ENCODE measurements around the gene ENC1. TPM values are rescaled to one million over a fixed set of nuclear protein-coding genes. Genes with fewer than 3 reads are reported as not detected.

ENC1 gene
- total RNA-seq, 1 experiment from 2014 or later = 7.9 TPM

DNA sequence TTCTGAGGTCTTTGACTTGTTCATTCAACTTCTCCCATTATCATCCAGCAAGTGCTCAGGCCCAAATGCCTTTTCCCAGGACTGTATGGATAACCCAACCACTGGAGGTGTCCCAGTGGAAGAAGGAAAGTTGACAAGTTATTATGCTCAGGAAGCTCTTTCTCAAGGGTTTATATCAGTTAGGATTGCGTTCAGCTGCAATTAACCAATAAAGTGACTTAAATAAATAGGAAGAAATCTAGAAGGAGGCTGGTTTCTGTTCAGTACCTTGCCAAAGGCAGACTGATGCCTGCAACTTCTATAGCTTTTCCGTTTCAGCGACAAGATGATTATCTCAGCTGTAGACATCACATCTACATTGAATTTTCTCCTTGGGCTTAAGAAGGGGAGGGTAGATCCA is 52.1 kb downstream of the ENC1 start:
- no peak for DNase-seq (ENCODE audit: low spot score)
- H3K27me3 ChIP-seq (replicated peaks; ENCODE audit: insufficient read depth, low read depth, low read length, poor library complexity) = no peaks in the 10 kb centered on the region
- TF ChIP-seq EZH2 (IDR thresholded peaks at IDR 0.05; ENCODE audit: borderline replicate concordance, low read depth, low read length, poor library complexity, severe bottlenecking) = no peak
- TF ChIP-seq, protein P1, sequence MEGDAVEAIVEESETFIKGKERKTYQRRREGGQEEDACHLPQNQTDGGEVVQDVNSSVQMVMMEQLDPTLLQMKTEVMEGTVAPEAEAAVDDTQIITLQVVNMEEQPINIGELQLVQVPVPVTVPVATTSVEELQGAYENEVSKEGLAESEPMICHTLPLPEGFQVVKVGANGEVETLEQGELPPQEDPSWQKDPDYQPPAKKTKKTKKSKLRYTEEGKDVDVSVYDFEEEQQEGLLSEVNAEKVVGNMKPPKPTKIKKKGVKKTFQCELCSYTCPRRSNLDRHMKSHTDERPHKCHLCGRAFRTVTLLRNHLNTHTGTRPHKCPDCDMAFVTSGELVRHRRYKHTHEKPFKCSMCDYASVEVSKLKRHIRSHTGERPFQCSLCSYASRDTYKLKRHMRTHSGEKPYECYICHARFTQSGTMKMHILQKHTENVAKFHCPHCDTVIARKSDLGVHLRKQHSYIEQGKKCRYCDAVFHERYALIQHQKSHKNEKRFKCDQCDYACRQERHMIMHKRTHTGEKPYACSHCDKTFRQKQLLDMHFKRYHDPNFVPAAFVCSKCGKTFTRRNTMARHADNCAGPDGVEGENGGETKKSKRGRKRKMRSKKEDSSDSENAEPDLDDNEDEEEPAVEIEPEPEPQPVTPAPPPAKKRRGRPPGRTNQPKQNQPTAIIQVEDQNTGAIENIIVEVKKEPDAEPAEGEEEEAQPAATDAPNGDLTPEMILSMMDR (conservative IDR thresholded peaks at IDR 0.05; ENCODE audit: low read depth, low read length) = no peak
- no peak overlapping the region for H3K4me3 ChIP-seq (ENCODE audit: low read depth, low read length, poor library complexity, severe bottlenecking)
- no peak overlapping the region for H3K27ac ChIP-seq (ENCODE audit: low read depth, low read length, poor library complexity, severe bottlenecking)
- no peaks in the 10 kb centered on the region for H3K36me3 ChIP-seq (ENCODE audit: insufficient read depth, low read length, poor library complexity, severe bottlenecking)
- ChIA-PET POLR2A (ENCODE audit: low non-redundant PET) (no interaction called here), CTCF (no interaction called here)
- no peaks in the 10 kb centered on the region for H3K9me3 ChIP-seq (ENCODE audit: low read depth, low read length, poor library complexity, severe bottlenecking)
- H3K4me1 ChIP-seq (ENCODE audit: insufficient read depth, low read length, poor library complexity, severe bottlenecking) = no peaks in the 10 kb centered on the region
- intact Hi-C loops (cut with micrococcal nuclease; ENCODE audit: unreplicated experiment) = no loop called here
- no TSS peak for BruUV-seq (replicated peaks)

GRCh38 chr5:74587890-74588289 is 52.6 kb downstream of the ENC1 start:
- intact Hi-C loops (cut with micrococcal nuclease; ENCODE audit: unreplicated experiment) = no loop called here
- Histone ChIP-seq H3K27me3 (replicated peaks; ENCODE audit: insufficient read depth, low read depth, low read length, poor library complexity) (no peaks in the 10 kb centered on the region), H3K9me3 (ENCODE audit: low read depth, low read length, poor library complexity, severe bottlenecking) (no peaks in the 10 kb centered on the region), H3K4me3 (ENCODE audit: low read depth, low read length, poor library complexity, severe bottlenecking) (no peak overlapping the region), H3K36me3 (ENCODE audit: insufficient read depth, low read length, poor library complexity, severe bottlenecking) (no peaks in the 10 kb centered on the region), H3K27ac (ENCODE audit: low read depth, low read length, poor library complexity, severe bottlenecking) (no peak overlapping the region), H3K4me1 (ENCODE audit: insufficient read depth, low read length, poor library complexity, severe bottlenecking) (no peaks in the 10 kb centered on the region)
- TF ChIP-seq, protein P1 (conservative IDR thresholded peaks at IDR 0.05; ENCODE audit: low read depth, low read length) = no peak
- TF ChIP-seq EZH2 (IDR thresholded peaks at IDR 0.05; ENCODE audit: borderline replicate concordance, low read depth, low read length, poor library complexity, severe bottlenecking) = no peak
- BruUV-seq (replicated peaks) = no TSS peak
- DNase-seq (ENCODE audit: low spot score) = no peak
- POLR2A ChIA-PET (ENCODE audit: low non-redundant PET) = no interaction called here
- CTCF ChIA-PET = no interaction called here

DNA sequence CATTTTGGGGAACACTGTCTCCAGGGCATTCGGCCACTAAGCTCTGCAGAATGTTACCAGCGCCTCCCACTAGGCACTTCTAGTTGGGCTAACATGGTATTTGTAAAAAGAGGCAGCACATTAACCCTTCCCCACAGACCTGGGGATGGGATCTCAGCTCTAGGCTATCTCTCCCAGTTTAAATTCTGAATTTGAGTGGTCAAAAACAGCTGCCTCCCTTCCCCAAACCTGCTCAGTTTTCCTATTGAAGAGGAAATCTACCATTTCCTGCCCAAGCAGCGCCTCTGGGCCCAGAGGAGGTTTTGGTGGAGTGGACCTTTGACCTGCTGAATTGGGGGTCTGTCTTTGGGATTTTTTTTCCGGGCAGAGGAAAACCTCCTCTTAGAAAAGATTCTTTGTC is 53.2 kb downstream of the ENC1 start:
- no peak for DNase-seq (ENCODE audit: low spot score)
- Histone ChIP-seq H3K27ac (ENCODE audit: low read depth, low read length, poor library complexity, severe bottlenecking) (no peak overlapping the region), H3K36me3 (ENCODE audit: insufficient read depth, low read length, poor library complexity, severe bottlenecking) (no peaks in the 10 kb centered on the region), H3K9me3 (ENCODE audit: low read depth, low read length, poor library complexity, severe bottlenecking) (no peaks in the 10 kb centered on the region), H3K4me1 (ENCODE audit: insufficient read depth, low read length, poor library complexity, severe bottlenecking) (no peaks in the 10 kb centered on the region), H3K27me3 (replicated peaks; ENCODE audit: insufficient read depth, low read depth, low read length, poor library complexity) (no peaks in the 10 kb centered on the region), H3K4me3 (ENCODE audit: low read depth, low read length, poor library complexity, severe bottlenecking) (no peak overlapping the region)
- BruUV-seq (replicated peaks) = no TSS peak
- TF ChIP-seq EZH2 (IDR thresholded peaks at IDR 0.05; ENCODE audit: borderline replicate concordance, low read depth, low read length, poor library complexity, severe bottlenecking) = no peak
- TF ChIP-seq, protein P1 (conservative IDR thresholded peaks at IDR 0.05; ENCODE audit: low read depth, low read length) = no peak
- ChIA-PET CTCF (no interaction called here), POLR2A (ENCODE audit: low non-redundant PET) (no interaction called here)
- intact Hi-C loops (cut with micrococcal nuclease; ENCODE audit: unreplicated experiment) = no loop called here
